Measurements from ENCODE around the gene SYNPO2. TPM values are rescaled to one million over a fixed set of nuclear protein-coding genes. Genes with fewer than 3 reads are reported as not detected.

Gene SYNPO2
- total and polyA plus RNA-seq, 2 of the 8 experiments (the other 6 are each of a cell fraction or from before 2014, with no cell fraction given): 0.50 to 4.2 TPM

DNA sequence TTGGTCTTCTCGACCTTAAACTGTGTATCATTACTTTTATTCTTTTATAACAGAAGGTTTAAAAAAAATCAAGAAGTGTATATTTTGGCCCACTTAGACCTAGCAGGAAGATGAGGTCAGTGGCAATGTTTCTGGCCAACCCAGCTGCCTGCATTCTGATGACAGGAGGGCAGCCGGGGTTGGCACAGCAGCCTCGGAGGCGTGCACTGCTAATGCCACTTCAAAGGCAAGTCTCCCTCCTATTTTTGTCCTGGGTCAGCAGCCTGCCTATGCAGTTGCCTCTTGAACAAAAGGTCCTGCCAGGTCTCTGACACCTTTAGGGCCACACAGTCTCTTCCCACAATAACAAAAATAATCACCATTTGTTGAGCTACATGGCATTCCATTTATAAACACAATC, 157.6 kb downstream of the SYNPO2 start (continued):
- TF ChIP-seq, protein P1, sequence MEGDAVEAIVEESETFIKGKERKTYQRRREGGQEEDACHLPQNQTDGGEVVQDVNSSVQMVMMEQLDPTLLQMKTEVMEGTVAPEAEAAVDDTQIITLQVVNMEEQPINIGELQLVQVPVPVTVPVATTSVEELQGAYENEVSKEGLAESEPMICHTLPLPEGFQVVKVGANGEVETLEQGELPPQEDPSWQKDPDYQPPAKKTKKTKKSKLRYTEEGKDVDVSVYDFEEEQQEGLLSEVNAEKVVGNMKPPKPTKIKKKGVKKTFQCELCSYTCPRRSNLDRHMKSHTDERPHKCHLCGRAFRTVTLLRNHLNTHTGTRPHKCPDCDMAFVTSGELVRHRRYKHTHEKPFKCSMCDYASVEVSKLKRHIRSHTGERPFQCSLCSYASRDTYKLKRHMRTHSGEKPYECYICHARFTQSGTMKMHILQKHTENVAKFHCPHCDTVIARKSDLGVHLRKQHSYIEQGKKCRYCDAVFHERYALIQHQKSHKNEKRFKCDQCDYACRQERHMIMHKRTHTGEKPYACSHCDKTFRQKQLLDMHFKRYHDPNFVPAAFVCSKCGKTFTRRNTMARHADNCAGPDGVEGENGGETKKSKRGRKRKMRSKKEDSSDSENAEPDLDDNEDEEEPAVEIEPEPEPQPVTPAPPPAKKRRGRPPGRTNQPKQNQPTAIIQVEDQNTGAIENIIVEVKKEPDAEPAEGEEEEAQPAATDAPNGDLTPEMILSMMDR (IDR thresholded peaks at IDR 0.05; ENCODE audit: control extremely low read depth in 1 of 3, insufficient read depth in 1 of 3, low read depth in 1 of 3, low read length in 3 of 3): no peak
- TF ChIP-seq SP1 (IDR thresholded peaks at IDR 0.05; ENCODE audit: low read depth, low read length) (no peak), CEBPB (IDR thresholded peaks at IDR 0.05; ENCODE audit: low read depth, low read length) (no peak), TEAD4 (IDR thresholded peaks at IDR 0.05; ENCODE audit: low read depth, low read length) (no peak), RXRA (IDR thresholded peaks at IDR 0.05; ENCODE audit: insufficient read depth, low read depth, low read length) (no peak), SP4 (IDR thresholded peaks at IDR 0.05; ENCODE audit: low read length) (no peak), TAF7 (optimal IDR thresholded peaks at IDR 0.05; ENCODE audit: borderline replicate concordance, low read depth, low read length) (no peak), RFX5 (IDR thresholded peaks at IDR 0.05; ENCODE audit: borderline replicate concordance, low read depth, low read length) (no peak), SIN3A (conservative IDR thresholded peaks at IDR 0.05 in 1 of 2, IDR thresholded peaks at IDR 0.05 in 1 of 2; ENCODE audit: low read depth in 1 of 2, low read length in 2 of 2) (no peak), BRCA1 (IDR thresholded peaks at IDR 0.05; ENCODE audit: low read depth, low read length) (no peak), SIRT6 (IDR thresholded peaks at IDR 0.05; ENCODE audit: low read length) (no peak), RBBP5 (IDR thresholded peaks at IDR 0.05; ENCODE audit: borderline replicate concordance, low read depth, low read length) (no peak)
- TF ChIP-seq, protein P2, sequence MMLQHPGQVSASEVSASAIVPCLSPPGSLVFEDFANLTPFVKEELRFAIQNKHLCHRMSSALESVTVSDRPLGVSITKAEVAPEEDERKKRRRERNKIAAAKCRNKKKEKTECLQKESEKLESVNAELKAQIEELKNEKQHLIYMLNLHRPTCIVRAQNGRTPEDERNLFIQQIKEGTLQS (IDR thresholded peaks at IDR 0.05; ENCODE audit: insufficient read depth, low read depth, low read length): no peak

Data from H1 (cell line).